Activated gamma-delta T cell treated with anti-CD3 and anti-CD28 coated beads, Interleukin-2, amount 50 U/mL, for 16 hours (primary cell): ENCODE data around the gene SEMA6A.

Experiments used
- DNase-seq: peaks from one replicate; pipeline ENCODE4 v3.0.0-alpha.2; 2020; ENCODE audit warnings: low read depth

Gene SEMA6A

GRCh38 chr5:116577064-116577788 lies 2.6 kb upstream of the SEMA6A start:
- no peak for DNase-seq

DNA sequence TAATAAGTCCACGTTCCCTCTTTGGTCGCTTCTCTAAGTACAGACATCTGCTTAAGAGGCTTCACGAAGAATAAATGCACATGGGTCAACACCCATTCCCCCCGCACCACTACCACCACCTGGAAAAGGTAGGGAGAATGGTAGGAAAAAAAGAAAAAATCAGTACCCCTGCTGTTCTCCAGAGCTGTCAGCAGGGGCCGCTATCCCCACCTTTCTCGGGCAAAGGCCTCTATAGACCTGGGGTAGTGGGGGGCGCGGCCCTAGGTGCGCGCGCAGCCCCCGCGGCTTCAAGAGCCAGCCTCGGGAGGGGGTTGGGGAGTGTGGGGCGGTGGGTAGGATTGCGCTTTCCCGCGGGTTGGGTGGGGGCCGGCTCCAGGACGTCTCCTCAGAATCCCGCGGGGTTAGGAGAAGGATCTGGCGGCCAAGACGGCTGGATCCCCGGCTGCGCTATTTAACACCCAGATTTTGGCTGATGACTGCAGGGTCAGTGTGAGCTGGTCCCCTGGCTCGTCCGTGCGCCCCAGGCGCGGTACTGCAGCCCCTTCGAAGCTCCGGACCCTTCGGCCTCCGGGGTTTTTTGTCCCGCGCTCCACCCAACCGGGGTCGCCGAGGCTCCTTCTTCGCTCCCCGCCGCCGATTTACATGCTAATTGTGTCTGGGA lies 1.6 kb upstream of the SEMA6A start:
- no peak for DNase-seq

DNA sequence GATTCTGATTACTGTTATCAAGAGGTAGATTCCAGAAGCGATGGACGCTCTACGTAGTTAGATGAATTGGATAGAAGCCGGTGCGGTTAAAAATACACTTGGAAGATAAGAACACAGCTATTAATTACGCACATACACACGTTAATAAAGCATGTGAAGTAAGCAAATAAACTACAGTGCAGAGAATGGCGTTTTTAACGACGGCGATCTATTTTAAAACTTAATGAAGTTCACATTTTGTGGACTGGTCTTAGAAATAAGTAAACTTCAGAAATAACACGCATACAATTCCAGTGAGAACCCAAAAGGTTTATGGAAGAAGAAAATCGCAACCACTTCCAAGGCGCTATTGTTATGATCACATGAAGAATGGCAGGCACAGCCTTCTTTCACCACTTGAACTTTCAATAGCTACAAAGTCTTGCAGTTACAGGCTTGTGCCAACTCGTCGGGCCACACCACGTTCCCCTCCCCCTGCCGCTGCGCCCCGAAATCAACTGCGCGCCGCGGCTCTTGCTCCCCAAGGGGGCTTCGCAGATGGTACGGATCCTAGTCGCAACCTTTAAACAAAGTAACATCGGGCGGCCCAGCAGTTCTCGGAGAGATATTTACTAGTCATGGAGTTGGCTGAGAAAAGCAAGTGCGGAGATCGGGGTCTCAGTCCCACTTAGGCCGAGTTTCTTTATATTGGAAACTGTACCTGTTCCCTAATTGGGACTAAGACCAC lies 866 bp upstream of the SEMA6A start:
- no peak for DNase-seq

GRCh38 chr5:116573702-116574366 lies 789 bp downstream of the SEMA6A start:
- DNase-seq = no peak

DNA sequence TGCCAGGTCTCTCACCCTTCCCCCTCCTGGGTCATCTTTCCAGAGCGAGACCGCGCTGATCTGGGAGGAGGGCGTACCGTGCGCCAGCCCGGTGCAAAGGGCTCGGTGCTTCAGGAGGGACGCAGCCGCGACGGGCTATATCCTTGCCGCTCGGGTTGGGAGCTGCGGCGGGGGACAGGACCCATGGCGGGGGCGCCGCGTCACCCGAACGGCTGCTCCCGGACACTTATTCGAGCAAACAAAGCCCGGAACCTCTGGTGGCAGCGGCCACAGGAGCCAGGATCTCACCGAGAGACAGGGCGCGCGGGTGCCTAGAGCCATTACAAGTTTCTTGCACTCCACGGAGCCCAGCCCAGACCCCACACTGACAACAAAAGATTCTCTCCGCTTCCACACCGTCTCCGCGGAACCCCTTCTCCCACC lies 1.3 kb downstream of the SEMA6A start:
- no peak for DNase-seq

GRCh38 chr5:116572350-116573278 lies 2.0 kb downstream of the SEMA6A start:
- DNase-seq = no peak

- DNase-seq = no peak
Observed at GRCh38 chr5:116571568-116572349, 2.9 kb downstream of the SEMA6A start.

- no peak for DNase-seq
Observed at GRCh38 chr5:116569999-116570398, 4.6 kb downstream of the SEMA6A start.

GRCh38 chr5:116567106-116567505 lies 7.5 kb downstream of the SEMA6A start:
- no peak for DNase-seq

GRCh38 chr5:116566251-116566650 lies 8.4 kb downstream of the SEMA6A start:
- no peak for DNase-seq

- no peak for DNase-seq
Observed at GRCh38 chr5:116564756-116565490, 9.7 kb downstream of the SEMA6A start.

DNA sequence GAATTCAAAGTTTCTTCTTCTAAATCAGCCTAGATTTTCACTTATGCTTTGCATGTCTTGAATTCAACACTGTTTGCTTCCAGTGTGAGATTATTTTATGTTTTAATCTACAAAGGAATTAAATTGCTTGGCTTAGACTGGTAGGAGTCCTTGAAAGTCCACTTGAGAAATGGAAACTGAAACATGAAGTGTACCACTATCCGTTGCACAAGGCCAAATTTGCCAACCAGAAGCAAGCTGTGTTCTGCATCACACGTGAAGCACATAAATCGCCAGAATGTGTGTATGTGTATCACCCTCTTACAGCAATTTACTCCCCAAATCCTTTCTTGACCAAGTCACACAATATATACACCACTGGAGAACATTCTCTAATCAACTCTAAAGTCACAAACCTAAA lies 10.3 kb downstream of the SEMA6A start:
- no peak for DNase-seq

GRCh38 chr5:116563736-116564308 lies 10.8 kb downstream of the SEMA6A start:
- DNase-seq = no peak

DNA sequence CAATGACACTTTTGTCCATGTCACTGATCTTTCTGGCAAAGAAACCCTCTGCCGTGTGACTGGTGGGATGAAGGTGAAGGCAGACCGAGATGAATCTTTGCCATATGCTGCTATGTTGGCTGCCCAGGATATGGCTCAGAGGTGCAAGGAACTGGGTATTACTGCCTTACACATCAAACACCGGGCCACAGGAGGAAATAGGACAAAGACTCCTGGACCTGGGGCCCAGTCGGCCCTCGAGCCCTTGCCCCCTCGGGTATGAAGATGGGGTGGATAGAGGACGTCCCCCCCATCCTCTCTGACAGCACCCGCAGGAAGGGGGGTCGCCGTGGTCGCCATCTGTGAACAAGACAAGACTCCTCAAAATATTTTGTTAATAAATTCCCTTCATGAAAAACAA lies 12.0 kb downstream of the SEMA6A start:
- no peak for DNase-seq

- no peak for DNase-seq
Observed at GRCh38 chr5:116561658-116562057, 13.0 kb downstream of the SEMA6A start.

GRCh38 chr5:116559673-116560164 lies 14.9 kb downstream of the SEMA6A start:
- no peak for DNase-seq

- no peak for DNase-seq
Observed at GRCh38 chr5:116559239-116559638, 15.4 kb downstream of the SEMA6A start.

DNA sequence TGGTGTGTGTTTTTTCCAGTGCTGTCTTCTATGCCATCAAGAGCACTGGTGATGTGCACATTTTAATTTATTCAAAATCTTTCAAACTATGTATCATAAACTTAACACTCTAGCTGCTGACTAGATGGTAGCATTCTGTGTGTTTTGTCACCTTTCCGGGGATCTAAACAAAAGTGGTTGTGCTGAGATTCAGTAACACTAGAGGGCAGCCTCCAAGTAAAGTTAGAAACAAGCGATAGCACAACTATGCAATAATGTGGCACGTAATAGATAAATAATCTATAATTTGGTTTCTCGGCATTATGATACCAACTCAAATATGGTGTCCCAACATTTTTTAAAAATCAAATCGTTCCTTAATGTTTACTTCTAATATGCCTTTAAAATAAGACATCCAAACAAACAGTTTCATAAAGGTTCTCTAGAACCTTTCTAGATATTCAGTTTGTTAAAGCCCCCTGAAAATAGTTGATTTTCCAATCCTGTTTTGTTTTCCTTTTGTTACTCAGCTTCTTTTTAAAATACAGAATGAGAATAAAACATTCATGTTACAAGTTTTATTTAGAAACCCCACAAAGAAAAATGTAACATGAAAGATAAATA lies 16.9 kb downstream of the SEMA6A start:
- DNase-seq = no peak

DNA sequence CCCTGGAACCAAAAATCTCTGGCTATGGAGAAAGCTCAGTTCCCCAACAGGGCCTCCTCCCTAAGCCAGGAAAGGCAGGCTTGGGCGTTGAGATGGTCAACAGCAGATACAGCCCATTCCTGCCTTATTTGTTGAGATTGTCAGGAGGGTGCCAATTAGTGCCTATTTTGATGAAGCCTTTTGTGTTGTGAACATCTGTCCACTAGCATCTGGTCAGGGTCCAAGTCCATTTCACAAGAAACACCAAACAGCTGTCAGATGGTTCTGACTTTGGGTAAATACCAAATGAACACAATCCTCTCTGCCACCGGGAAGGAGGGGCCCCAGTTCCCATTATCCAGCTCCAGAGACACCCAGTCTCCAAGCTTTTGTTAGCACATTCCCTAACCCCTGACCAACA lies 19.9 kb downstream of the SEMA6A start:
- no peak for DNase-seq
